ENCODE data around the gene TTC28.
"Not testable (repeated sequence)": the region's sequence is repeated elsewhere in the genome, so short reads cannot be mapped to it uniquely, and the experiment has no call there.

- not testable (repeated sequence) for TF ChIP-seq CTCF (conservative IDR thresholded peaks at IDR 0.05; ENCODE audit: low read length); EZH2phosphoT487 (IDR thresholded peaks at IDR 0.05; ENCODE audit: borderline replicate concordance)
These were observed 510.3 kb downstream of the TTC28 start for GRCh38 chr22:28169314-28169713.

All from Loucy (cell line).